Stimulated activated CD4-positive, alpha-beta T cell treated with anti-CD3 and anti-CD28 coated beads, TNF-alpha, amount 100 ng/mL, for 24 hours (primary cell): ENCODE measurements around the gene DDC.
"Not testable (repeated sequence)": the region's sequence is repeated elsewhere in the genome, so short reads cannot be mapped to it uniquely, and the experiment has no call there.

Experiments used
- DNase-seq, 3 experiments: peaks; one replicate each; pipeline ENCODE4 v3.0.0-alpha.2; 2020; ENCODE audit warnings: low read depth in 3 of 3

The DDC gene

GRCh38 chr7:50528266-50529092 is 36.7 kb downstream of the DDC start:
- DNase-seq = no peak

GRCh38 chr7:50519350-50519749 is 45.9 kb downstream of the DDC start:
- not testable (repeated sequence) for DNase-seq

GRCh38 chr7:50513166-50513871 is 51.9 kb downstream of the DDC start:
- no peak for DNase-seq

- no peak for DNase-seq
Measured at GRCh38 chr7:50512384-50512783, 52.8 kb downstream of the DDC start.

- DNase-seq = no peak
Measured at GRCh38 chr7:50509459-50509858, 55.7 kb downstream of the DDC start.

- no peak for DNase-seq
Measured at GRCh38 chr7:50508471-50508943, 56.7 kb downstream of the DDC start.

- DNase-seq = no peak
Measured at GRCh38 chr7:50507898-50508470, 57.2 kb downstream of the DDC start.

- no peak for DNase-seq
Measured at GRCh38 chr7:50505553-50506210, 59.5 kb downstream of the DDC start.

GRCh38 chr7:50504646-50505546 is 60.3 kb downstream of the DDC start:
- no peak for DNase-seq

GRCh38 chr7:50502947-50503346 is 62.3 kb downstream of the DDC start:
- no peak for DNase-seq

- DNase-seq = no peak
Measured at GRCh38 chr7:50502001-50502684, 63.1 kb downstream of the DDC start.

- DNase-seq = no peak
Measured at GRCh38 chr7:50499092-50499491, 66.1 kb downstream of the DDC start.

GRCh38 chr7:50497968-50498367 is 67.2 kb downstream of the DDC start:
- no peak for DNase-seq

GRCh38 chr7:50497068-50497642 is 68.0 kb downstream of the DDC start:
- DNase-seq = no peak

GRCh38 chr7:50496569-50496968 is 68.6 kb downstream of the DDC start:
- DNase-seq = no peak

- no peak for DNase-seq
Measured at GRCh38 chr7:50495746-50496145, 69.5 kb downstream of the DDC start.

- DNase-seq = no peak
Measured at GRCh38 chr7:50492770-50493519, 72.3 kb downstream of the DDC start.

- no peak for DNase-seq
Measured at GRCh38 chr7:50491943-50492342, 73.3 kb downstream of the DDC start.

- DNase-seq = no peak
Measured at GRCh38 chr7:50491209-50491608, 74.0 kb downstream of the DDC start.
